Measurements from ENCODE around the gene KHSRP. TPM values are rescaled to one million over a fixed set of nuclear protein-coding genes. Genes with fewer than 3 reads are reported as not detected.
A peak's percentile ranks its signal among the peaks of the same experiment; 100 is the strongest.

The KHSRP gene
- total and polyA plus RNA-seq, 2 of the 13 experiments (the other 11 are each of a cell fraction or from before 2014, with no cell fraction given) = 72.1 to 129 TPM

GRCh38 chr19:6375411-6376010 lies 49.1 kb downstream of the KHSRP start, which contains the start of gene PSPN:
Gene PSPN, minus strand, starts transcription at chr19:6375933. Its CDS starts 84 bp downstream, at chr19:6375849.
- intact Hi-C loops (cut with micrococcal nuclease; ENCODE audit: unreplicated experiment) = no loop called here
- H3K4me3 ChIP-seq (replicated peaks in 1 of 3; ENCODE audit: insufficient read depth in 1 of 3, low read depth in 2 of 3, low read length in 3 of 3) = no peak within 1 kb of the TSS
- no peaks in the 10 kb centered on the region for H3K9me3 ChIP-seq (ENCODE audit: low read length)
- WGBS (ENCODE audit: low lambda C conversion rate) = 98% methylated on average over 17 of the region's 25 CpGs
- no peak within 1 kb of the TSS for H3K4me2 ChIP-seq (ENCODE audit: low read depth, low read length)
- CTCF ChIA-PET (ENCODE audit: low intra/inter-chr PET ratio, low total read pairs) = no interaction called here
- no TSS peak for BruUV-seq (replicated peaks)
- no peak within 1 kb of the TSS for H3K9ac ChIP-seq (ENCODE audit: insufficient read depth, low read depth, low read length)
- ATAC-seq = no peak
- in situ Hi-C loops (cut with HindIII; ENCODE audit: extremely low pct_ligation_motif_present, low pct_unique_long_range_greater_than_20kb) = no loop called here
- FAIRE-seq = no peak
- peaks cover 3% of the 10 kb centered on the region; the same call in 1 of the 2 replicates for H4K20me1 ChIP-seq (ENCODE audit: insufficient read depth, low read length)
- POLR2A ChIA-PET = interaction anchor here (0.8 kb wide), 1 partner anchor 13 kb away, joined by 3 read pairs; no protein-coding TSS in a partner anchor
- no peak within 1 kb of the TSS for H3K27ac ChIP-seq (ENCODE audit: extremely low read length, insufficient read depth, low read length)
- no peak within 1 kb of the TSS for H2AFZ ChIP-seq (ENCODE audit: low read length)
- no peaks in the 10 kb centered on the region for H3K79me2 ChIP-seq (ENCODE audit: insufficient read depth, low read length)
- H3K27me3 ChIP-seq (ENCODE audit: control insufficient read depth in 1 of 2, insufficient read depth in 2 of 2, low read length in 2 of 2) = no peaks in the 10 kb centered on the region
- H3K36me3 ChIP-seq (replicated peaks in 1 of 2; ENCODE audit: control insufficient read depth in 1 of 2, insufficient read depth in 2 of 2, low read length in 2 of 2) = peaks cover 7 to 17% of the 10 kb centered on the region in 2 experiments; a peak in 4 of 5 replicates
- H3K4me1 ChIP-seq (ENCODE audit: insufficient read depth, low read length) = peaks cover 14% of the 10 kb centered on the region
- no peak for DNase-seq (ENCODE audit: low spot score)
- TF ChIP-seq GATAD2A (CRISPR knock-in tag; IDR thresholded peaks at IDR 0.05) (no peak), ZBTB20 (CRISPR knock-in tag; IDR thresholded peaks at IDR 0.05; ENCODE audit: borderline replicate concordance, low read depth) (no peak), ZNF678 (CRISPR knock-in tag; IDR thresholded peaks at IDR 0.05) (no peak), KDM5A (IDR thresholded peaks at IDR 0.05; ENCODE audit: borderline replicate concordance, low read length) (no peak), TCF7 (IDR thresholded peaks at IDR 0.05; ENCODE audit: low read depth) (no peak), RBM22 (optimal IDR thresholded peaks at IDR 0.05; ENCODE audit: low read length) (peak; percentile 47), ZNF788 (CRISPR knock-in tag; IDR thresholded peaks at IDR 0.05; ENCODE audit: borderline replicate concordance) (no peak), ERF (CRISPR knock-in tag; IDR thresholded peaks at IDR 0.05) (no peak), NFIB (CRISPR knock-in tag; IDR thresholded peaks at IDR 0.05; ENCODE audit: borderline replicate concordance) (no peak), ZBTB2 (CRISPR knock-in tag; IDR thresholded peaks at IDR 0.05; ENCODE audit: low read depth) (no peak), POLR2A (IDR thresholded peaks at IDR 0.05; ENCODE audit: insufficient read depth in 1 of 2, low read depth in 2 of 2, low read length in 2 of 2) (peak in 1 of 2 experiments; percentile 48; a peak in 2 of 4 replicates), NAIF1 (CRISPR knock-in tag; IDR thresholded peaks at IDR 0.05; ENCODE audit: borderline replicate concordance) (no peak), ZNF891 (CRISPR knock-in tag; IDR thresholded peaks at IDR 0.05) (no peak), RBFOX2 (IDR thresholded peaks at IDR 0.05; ENCODE audit: low read depth, low read length) (0 out of 2 replicates have a peak, but pooled peaks have one; percentile 9), ZNF281 (CRISPR knock-in tag; IDR thresholded peaks at IDR 0.05; ENCODE audit: borderline replicate concordance) (no peak), LRRFIP1 (CRISPR knock-in tag; conservative IDR thresholded peaks at IDR 0.05) (no peak), ZNF512 (CRISPR knock-in tag; IDR thresholded peaks at IDR 0.05) (no peak)
